ENCODE data around the gene MSANTD2.

Gene MSANTD2

DNA sequence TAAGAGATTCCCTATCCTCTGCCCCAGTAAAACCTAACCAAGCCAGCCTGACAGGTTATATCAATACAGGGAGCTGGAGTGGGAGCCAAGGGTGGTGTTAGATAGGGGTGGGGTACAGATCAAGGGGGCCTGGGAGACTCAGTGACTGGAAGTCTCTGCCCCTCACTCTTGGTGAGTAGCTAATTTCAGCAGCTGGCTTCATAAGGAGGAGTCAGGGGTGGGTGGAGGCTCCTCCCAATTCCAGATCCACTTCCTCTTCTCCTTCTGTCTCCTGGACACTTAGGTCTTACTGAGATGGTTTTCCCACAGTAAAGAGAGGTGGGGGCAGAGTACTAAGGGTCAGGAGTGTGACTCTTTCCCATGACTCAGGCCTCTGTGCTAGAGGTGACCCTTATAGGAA is 47.0 kb downstream of the MSANTD2 start:
- DNase-seq (ENCODE audit: low spot score), result no peak

DNA sequence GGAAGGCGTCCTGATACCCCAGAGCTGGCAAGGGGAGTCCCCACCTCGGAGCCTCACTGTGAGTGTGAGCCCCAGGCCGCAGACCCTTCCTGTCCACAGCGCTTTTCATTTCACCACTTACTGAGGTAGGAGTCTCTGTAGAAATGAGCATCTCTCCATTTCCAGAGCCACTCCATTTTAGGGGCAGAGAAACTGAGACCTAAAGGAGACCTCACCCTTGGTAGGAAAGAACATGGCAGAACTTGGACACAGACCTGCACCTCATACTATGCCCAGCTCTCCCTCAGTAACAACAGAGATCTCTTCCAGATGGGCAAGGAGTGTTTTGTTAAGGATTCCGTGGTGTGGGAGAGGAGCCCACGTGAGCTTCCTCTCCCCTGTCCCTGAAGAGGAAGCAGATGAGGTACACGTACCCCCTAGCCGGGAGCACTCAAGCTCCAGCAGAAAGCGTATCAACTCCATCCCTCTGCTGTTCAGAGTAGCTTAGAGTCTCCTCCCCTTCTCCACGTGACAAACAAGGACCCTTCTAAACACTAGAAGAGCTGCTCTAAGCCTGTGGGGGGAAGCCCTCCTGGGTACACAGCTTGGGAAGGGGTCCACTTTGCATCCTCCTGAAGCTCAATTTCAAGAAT is 47.6 kb downstream of the MSANTD2 start:
- DNase-seq (ENCODE audit: low spot score), result no peak

GRCh38 chr11:124751741-124752470 is 48.3 kb downstream of the MSANTD2 start, which contains the start of gene VSIG2:
TSS of gene VSIG2 (minus strand) at chr11:124752255. CDS start at chr11:124752137, 118 bp downstream.
- DNase-seq (ENCODE audit: low spot score), result no peak

DNA sequence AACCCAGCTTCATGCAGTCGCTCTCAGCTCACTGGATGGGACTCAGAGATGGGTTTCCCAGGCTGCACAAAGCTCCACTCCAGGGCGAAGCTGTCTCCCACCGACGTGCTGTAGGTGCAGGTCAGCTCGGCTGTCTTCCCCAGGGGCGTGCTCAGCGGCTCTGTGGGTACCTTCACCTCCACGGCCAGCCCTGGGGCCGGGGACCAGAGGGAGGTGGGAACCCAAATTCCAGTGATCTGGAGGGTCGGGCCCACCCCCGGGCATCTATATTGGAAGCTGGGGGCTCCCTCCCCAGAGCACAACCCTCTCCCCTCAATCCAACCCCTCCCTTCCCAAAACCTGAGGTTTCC is 48.8 kb downstream of the MSANTD2 start:
- no peak for DNase-seq (ENCODE audit: low spot score)

- no peak for DNase-seq (ENCODE audit: low spot score)
These were observed 50.3 kb downstream of the MSANTD2 start for GRCh38 chr11:124749912-124750311.

DNA sequence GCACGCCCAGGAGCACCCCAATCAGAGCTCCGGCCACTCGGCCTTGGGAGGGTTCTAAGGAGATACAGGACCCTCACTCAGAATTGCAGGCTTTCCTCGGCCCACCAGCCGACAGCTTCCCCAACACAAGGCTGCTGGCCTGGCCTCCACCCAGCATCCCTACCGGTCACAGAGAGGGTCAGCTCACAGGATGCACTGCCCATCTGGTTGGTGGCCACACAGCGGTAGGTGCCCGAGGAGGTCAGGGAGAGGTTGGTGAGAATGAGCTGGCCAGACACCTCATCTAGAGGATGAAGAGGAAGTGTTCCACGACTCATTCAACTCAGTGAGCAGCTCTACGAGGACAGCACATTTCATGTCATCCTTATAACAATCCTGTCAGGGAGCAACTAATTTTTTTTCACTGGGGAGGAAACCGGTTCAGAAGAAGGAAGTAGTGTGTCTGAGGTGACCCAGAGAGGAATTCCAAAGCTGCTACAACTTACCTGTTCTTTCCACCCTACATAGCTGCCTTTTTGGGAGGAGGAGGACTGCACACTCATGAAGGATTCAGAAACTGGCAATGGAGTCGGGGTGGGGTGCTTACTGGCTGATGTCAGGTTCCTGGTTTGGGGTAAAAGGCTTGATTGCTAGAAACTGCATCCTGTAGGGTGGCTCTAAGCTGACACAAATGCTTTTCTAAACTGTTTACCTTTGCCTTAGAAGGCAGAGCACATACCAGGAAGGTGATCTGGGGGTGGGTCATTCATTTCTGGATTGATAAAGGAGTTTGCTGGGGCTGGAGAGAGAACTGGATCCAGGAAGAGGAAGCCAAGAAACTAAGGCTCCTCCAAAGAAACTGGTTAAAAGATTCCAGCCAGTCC is 51.5 kb downstream of the MSANTD2 start:
- DNase-seq (ENCODE audit: low spot score), result no peak

DNA sequence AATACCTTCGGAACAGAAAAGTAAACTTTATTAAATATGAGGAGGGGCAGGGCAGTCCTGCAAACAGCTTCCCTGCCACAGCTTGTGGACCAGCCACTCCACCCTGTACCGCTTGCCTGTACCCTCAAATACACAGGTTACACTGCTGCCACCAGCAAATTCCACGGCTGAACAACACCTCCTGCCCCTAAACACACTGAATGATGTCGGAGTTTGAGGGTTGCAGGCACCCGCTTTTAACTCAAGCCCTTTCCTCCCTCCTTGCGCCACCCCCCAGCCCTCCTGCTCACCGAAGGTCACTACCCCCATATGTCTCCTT is 52.1 kb downstream of the MSANTD2 start:
- DNase-seq (ENCODE audit: low spot score), result no peak

GRCh38 chr11:124747406-124748099 is 52.7 kb downstream of the MSANTD2 start:
- no peak for DNase-seq (ENCODE audit: low spot score)

DNA sequence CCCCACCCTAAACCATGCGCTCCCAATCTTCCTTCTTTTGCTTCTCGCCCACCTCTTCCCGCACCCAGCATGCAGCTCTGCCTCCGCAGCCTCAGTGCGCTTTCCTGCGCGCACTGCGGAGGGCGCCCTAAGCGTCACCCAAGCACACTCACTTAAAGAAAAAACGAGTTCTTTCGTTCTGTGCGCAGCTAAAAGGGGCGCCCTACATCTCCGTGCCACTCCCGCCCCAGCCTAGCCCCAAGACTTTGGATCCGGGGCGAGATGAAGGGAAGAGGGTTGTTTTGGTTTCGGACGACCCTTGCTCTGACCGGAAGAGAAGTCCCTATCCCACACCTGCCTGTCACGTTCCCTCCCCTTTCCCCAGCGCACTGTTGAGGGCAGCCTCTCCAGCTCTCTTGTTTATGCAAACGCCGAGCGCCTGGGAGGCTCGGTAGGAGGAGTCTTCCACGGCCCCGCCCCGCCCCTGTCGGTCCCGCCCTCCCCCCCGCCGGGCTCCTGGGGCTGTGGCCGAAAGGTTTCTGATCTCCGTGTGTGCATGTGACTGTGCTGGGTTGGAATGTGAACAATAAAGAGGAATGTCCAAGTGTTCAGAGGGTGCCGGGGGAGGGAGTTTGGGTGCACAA is 53.5 kb downstream of the MSANTD2 start:
- peak; percentile 82 for DNase-seq (ENCODE audit: low spot score)

DNA sequence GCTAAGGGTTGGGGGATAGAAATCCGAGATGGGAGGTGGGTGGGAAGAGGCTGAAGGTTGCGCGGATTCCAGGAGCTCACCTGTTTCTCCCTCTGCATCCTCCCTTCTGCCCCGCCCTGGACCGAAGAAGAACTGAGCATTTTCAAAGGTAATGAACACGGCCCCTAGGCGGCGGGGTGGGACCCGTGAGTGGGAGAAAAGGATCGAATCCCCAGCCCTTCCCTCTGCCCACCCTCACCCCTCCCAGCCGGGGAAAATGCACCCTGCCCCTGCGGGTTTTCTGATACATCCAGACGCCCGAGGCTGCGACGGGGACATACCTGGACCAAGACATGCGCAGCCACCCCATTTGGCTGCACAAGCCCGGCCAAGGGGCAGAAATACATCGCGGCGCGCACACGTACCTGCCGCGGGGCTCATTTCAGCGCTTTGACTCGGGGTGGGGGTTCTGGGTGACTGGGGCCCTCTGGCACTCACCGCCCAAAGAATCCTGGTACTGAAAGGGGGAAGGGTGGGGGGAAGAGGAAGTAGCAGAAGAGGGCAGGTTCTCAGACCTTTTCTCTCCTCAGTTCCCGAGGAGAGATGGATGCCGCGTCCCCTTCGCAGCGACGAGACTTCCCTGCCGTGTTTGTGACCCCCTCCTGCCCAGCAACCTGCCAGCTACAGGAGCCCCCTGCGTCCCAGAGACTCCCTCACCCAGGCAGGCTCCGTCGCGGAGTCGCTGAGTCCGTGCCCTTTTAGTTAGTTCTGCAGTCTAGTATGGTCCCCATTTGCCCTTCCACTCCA is 54.2 kb downstream of the MSANTD2 start:
- peak; percentile 33 for DNase-seq (ENCODE audit: low spot score)

GRCh38 chr11:124745270-124745834 is 54.9 kb downstream of the MSANTD2 start:
- DNase-seq (ENCODE audit: low spot score), result no peak

GRCh38 chr11:124743050-124743449 is 57.2 kb downstream of the MSANTD2 start:
- no peak for DNase-seq (ENCODE audit: low spot score)

- no peak for DNase-seq (ENCODE audit: low spot score)
These were observed 57.7 kb downstream of the MSANTD2 start for GRCh38 chr11:124742555-124742954.

- DNase-seq (ENCODE audit: low spot score), result peak; percentile 38
These were observed 59.8 kb downstream of the MSANTD2 start for GRCh38 chr11:124740277-124740882.

GRCh38 chr11:124739479-124740276 is 60.5 kb downstream of the MSANTD2 start, which contains the start of gene NRGN:
TSS of gene NRGN (plus strand) at chr11:124739942. CDS start at chr11:124740085, 143 bp downstream.
- DNase-seq (ENCODE audit: low spot score), result peak; percentile 78

DNA sequence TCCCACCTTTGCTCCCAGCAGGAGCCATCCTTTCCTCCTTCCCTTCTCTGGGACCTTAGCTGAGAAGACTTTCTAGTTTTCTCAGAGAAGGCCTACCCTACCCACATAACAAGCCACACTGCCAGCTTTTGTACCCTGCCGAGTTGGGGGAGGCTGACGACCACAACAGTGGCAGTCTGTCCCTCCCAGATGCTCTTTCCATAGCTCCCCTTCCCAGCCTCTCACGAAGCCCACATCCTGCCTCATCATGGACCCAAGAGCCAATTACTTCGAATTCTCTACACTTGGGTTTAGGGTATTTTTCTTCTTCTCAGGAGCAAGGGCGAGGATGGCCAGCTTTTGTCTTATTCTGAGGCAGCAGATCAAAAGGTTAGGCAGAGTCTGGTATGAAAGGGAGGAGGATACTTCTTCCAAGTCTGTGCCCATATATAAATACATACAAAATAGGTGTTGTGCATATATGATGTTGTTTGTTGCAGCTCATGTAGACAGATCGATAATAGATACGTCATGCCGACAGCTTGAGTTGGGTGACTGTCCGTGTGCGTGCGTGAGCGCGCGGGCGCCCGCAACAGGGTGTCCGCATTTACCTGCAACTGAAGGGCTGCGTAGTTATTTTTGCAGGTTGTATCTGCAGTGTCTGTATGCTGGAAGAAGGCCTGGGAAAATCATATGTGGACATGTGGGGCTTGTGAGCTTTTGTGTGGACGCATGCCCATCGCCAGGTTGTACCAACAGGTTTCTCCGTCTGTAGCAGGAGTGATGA is 61.3 kb downstream of the MSANTD2 start:
- no peak for DNase-seq (ENCODE audit: low spot score)

GRCh38 chr11:124737638-124738305 is 62.4 kb downstream of the MSANTD2 start:
- DNase-seq (ENCODE audit: low spot score), result no peak

DNA sequence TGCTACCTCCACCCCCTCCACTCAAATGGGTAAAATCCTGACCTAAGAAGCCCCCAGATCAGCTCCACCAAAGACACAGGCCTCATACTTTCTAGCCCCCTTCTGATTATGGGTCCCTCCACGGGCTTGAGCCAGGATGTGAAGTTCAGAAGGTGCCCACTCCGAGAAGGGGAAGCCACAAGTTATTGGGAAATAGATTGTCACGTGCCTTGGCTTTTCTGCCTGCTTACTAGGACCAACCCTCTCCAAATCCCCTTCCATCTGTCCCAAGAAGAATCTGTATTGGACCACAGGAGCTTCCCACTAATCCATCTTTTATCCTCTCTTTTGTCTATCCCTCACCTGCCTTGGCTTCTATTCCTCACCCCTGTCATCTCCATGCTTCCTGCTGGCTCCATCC is 63.5 kb downstream of the MSANTD2 start:
- DNase-seq (ENCODE audit: low spot score), result no peak
